Measurements from ENCODE around the gene MOB2.
"Not testable (repeated sequence)": the region's sequence is repeated elsewhere in the genome, so short reads cannot be mapped to it uniquely, and the experiment has no call there.

Gene MOB2

DNA sequence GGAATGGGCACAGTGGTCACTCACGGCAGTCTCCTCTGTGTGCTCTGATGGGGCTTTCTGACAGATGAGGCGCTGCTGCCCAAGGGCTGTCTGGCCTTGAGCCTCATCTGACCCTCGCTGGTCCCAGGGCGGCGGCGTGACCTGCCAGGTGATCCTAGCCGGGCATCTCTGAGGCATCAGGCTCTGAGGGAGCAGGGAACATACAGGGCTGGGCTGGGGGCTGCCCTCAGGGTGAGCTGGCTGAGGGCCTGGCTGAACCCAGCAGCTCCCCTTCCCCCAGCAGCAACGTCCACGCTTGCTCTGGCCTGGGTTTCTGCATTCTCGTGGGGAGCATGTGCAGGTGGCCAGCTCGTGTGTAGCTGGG is 47.6 kb downstream of the MOB2 start:
- POLR2A ChIA-PET = no interaction called here
- CTCF ChIA-PET = interaction anchor here (0.5 kb wide), 1 partner anchor 214 kb away, joined by 3 read pairs; no protein-coding TSS in a partner anchor
- DNase-seq (ENCODE audit: extremely low spot score) = no peak
- no peak for TF ChIP-seq LEF1 (IDR thresholded peaks at IDR 0.05; ENCODE audit: borderline replicate concordance)
- TF ChIP-seq NFRKB (IDR thresholded peaks at IDR 0.05) = no peak
- TF ChIP-seq ELF4 (IDR thresholded peaks at IDR 0.05) = no peak
- TF ChIP-seq ZNF384 (IDR thresholded peaks at IDR 0.05) = no peak
- no peak for TF ChIP-seq ARNT (IDR thresholded peaks at IDR 0.05)
- no peak for TF ChIP-seq L3MBTL2 (conservative IDR thresholded peaks at IDR 0.05)
- TF ChIP-seq, protein P1, sequence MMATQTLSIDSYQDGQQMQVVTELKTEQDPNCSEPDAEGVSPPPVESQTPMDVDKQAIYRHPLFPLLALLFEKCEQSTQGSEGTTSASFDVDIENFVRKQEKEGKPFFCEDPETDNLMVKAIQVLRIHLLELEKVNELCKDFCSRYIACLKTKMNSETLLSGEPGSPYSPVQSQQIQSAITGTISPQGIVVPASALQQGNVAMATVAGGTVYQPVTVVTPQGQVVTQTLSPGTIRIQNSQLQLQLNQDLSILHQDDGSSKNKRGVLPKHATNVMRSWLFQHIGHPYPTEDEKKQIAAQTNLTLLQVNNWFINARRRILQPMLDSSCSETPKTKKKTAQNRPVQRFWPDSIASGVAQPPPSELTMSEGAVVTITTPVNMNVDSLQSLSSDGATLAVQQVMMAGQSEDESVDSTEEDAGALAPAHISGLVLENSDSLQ (IDR thresholded peaks at IDR 0.05) = no peak
- TF ChIP-seq FOXA1 (IDR thresholded peaks at IDR 0.05) = no peak
- TF ChIP-seq HDGF (IDR thresholded peaks at IDR 0.05; ENCODE audit: borderline replicate concordance) = no peak
- no peak for TF ChIP-seq TARDBP (IDR thresholded peaks at IDR 0.05)
- TF ChIP-seq SP1 (IDR thresholded peaks at IDR 0.05) = no peak
- no peak for TF ChIP-seq FOXM1 (IDR thresholded peaks at IDR 0.05; ENCODE audit: borderline replicate concordance)
- TF ChIP-seq CTBP1 (IDR thresholded peaks at IDR 0.05; ENCODE audit: borderline replicate concordance) = no peak
- TF ChIP-seq SUZ12 (IDR thresholded peaks at IDR 0.05) = no peak
- TF ChIP-seq FOXK2 (IDR thresholded peaks at IDR 0.05) = no peak
- no peak for TF ChIP-seq BHLHE40 (IDR thresholded peaks at IDR 0.05; ENCODE audit: borderline replicate concordance)

DNA sequence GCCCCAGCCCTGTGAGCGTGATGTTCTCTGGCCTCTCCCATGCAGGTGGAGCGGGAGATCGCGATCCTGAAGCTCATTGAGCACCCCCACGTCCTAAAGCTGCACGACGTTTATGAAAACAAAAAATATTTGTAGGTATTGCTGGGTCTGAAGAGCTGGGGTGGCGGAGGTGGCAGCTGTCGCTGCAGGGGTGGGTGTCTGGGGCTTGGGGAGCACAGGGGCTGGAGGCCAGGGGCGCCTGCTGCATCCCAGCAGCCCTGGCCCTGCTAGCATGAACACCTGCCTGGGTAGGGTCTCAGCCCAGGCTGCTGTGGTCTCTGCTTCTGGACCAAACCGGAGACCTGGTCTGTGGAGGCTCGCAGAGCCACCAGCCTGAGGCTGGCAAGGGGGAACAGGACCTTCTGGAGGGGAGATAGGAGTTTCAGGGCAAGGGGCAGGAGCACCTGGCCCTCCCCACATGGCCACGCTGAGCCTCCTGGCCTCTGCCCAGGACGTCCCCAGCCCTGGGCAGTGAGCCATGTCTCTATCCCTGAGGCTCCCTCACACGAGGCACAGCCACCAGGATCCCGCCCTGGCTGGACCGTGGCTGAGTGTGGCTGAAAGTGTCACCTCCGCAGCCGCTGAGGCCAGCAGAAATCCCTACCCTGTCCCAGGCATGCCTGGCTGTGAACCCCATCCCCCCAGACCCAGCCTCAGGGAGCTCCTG is 48.2 kb downstream of the MOB2 start:
- CTCF ChIA-PET = interaction anchor here (0.7 kb wide), 1 partner anchor 99 kb away, joined by 4 read pairs; no protein-coding TSS in a partner anchor
- DNase-seq (ENCODE audit: extremely low spot score) = no peak
- TF ChIP-seq BHLHE40 (IDR thresholded peaks at IDR 0.05; ENCODE audit: borderline replicate concordance) (no peak), LEF1 (IDR thresholded peaks at IDR 0.05; ENCODE audit: borderline replicate concordance) (no peak)
- POLR2A ChIA-PET = no interaction called here

DNA sequence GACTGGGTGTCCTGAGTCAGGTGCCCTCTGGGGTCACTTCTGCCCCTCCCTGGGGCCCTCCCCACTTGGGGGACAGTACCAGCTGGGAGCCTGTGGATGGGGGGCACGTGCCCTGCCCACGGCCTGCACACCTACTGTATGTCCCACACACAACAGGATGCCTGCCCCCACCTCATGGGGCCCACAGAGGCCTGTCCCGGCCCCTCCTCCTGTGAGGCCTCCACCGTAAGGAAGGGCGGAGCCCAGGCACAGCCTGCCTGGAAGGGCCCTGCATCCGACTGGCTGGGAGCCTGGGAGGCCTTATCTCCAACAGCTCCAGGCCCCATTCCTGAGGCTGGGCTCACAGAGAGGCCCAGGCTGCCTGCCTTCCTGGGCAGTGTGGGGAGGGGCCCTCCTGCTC is 49.1 kb downstream of the MOB2 start:
- ChIA-PET CTCF (interaction anchor here (0.7 kb wide), 1 partner anchor 99 kb away, joined by 4 read pairs; no protein-coding TSS in a partner anchor), POLR2A (no interaction called here)
- no peak for TF ChIP-seq TARDBP (IDR thresholded peaks at IDR 0.05)
- peak; percentile 44 for DNase-seq (ENCODE audit: extremely low spot score)

DNA sequence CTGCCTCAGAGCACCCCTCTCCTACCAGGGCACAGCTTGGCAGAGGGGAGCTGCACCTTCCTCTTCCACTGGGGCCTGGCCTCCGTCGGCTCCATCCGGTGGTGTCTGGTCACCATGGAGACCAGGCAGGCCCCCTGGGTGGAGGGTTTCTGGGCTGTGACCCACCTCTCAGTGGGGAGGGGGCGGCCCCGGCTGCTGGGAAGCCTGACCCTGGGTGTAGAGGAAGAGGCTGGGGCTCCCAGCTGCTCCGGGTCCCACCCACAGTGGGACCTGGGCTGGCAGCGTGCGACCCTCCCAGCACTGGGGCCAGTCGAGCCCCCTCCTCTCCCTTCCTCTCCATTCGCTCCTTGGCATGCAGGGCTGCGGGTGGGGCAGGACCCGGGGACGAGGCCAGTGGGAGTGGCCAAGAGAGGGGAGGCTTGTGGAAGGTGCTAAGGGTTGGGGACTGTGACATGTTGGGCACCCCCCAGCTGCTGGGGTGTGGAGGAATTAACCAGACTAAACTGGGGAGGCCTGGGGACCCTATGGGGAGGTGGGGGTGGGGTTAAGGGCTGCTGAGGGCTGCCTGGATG is 50.0 kb downstream of the MOB2 start:
- POLR2A ChIA-PET = no interaction called here
- CTCF ChIA-PET = interaction anchor here (0.6 kb wide), 1 partner anchor 169 kb away, joined by 3 read pairs; no protein-coding TSS in a partner anchor
- DNase-seq (ENCODE audit: extremely low spot score) = no peak
- no peak for TF ChIP-seq SUZ12 (IDR thresholded peaks at IDR 0.05)
- no peak for TF ChIP-seq L3MBTL2 (conservative IDR thresholded peaks at IDR 0.05)
- TF ChIP-seq BHLHE40 (IDR thresholded peaks at IDR 0.05; ENCODE audit: borderline replicate concordance) = no peak

DNA sequence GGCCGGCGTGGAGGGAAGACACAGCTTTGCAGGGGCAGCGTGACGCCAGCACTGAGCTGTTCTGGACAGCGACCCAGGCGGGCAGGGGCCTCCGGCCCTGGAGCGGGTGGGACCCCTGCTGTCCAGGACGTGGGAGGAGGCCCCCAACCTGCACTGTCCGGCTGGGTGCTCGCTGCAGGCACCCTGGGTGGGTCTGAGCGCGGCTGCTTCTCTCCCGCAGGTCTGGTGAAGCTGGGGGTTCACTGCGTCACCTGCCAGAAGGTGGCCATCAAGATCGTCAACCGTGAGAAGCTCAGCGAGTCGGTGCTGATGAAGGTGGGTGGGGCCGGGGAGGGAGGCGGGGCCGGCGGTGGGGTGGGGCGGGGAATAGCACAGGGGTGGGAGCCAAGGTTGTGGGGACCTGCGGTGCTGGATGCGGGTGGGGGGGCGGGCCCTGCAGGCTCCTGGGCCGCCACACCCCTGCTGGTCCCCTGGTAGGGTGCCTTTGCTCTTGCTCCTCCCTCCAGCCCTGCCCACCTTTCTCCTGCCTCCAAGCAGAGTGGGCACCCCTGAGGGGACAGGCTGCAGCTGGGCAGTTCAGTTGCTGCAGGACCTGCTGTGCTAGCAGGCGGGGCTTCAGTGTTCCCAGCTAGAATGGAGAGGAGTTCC is 50.6 kb downstream of the MOB2 start:
- DNase-seq (ENCODE audit: extremely low spot score) = peak; percentile 32
- TF ChIP-seq ARNT (IDR thresholded peaks at IDR 0.05) = no peak
- TF ChIP-seq SP1 (IDR thresholded peaks at IDR 0.05) = no peak
- no peak for TF ChIP-seq TARDBP (IDR thresholded peaks at IDR 0.05)
- ChIA-PET POLR2A (no interaction called here), CTCF (interaction anchor here (0.6 kb wide), 1 partner anchor 169 kb away, joined by 3 read pairs; no protein-coding TSS in a partner anchor)

DNA sequence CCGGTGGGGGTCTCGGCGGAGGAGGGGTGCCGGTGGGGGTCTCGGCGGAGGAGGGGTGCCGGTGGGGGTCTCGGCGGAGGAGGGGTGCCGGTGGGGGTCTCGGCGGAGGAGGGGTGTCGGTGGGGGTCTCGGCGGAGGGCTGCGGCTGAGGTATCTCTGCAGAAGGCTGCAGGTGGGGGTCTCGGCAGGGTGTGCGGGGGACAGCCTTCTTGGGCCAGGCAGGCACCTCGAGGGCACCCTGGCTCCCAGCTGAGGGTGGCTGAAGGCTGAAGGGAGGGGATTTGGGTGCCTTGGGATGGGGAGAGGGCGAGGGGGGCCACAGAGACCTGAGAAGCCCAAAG is 51.1 kb downstream of the MOB2 start:
- POLR2A ChIA-PET; DNase-seq (ENCODE audit: extremely low spot score); CTCF ChIA-PET: not testable (repeated sequence)

DNA sequence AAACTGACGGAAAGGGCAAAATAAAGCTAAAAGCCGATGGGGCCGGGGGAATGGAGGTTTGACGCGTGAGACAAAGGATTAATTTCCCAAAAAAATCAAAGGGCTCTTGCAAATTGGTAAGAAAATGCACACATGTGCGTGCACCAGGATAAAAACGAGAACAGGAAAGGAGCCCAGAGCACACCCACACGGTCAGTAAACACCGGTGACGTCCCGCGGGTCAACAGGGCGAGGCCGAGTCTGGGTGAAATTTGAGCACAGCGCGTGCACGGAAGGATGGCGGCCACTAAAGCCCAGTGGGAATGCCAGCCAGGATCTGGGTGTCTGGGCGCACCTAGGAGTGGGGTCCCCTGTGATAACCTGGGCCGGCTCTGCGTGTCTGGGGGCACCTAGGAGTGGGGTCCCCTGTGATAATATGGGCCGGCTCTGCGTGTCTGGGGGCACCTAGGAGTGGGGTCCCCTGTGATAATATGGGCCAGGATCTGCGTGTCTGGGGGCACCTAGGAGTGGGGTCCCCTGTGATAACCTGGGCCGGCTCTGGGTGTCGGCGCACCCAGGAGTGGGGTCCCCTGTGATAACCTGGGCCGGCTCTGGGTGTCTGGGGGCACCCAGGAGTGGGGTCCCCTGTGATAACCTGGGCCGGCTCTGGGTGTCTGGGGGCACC is 52.5 kb downstream of the MOB2 start:
- TF ChIP-seq ZNF384 (IDR thresholded peaks at IDR 0.05) (no peak), SP1 (IDR thresholded peaks at IDR 0.05) (no peak), ARNT (IDR thresholded peaks at IDR 0.05) (no peak), BHLHE40 (IDR thresholded peaks at IDR 0.05; ENCODE audit: borderline replicate concordance) (no peak), FOXA1 (IDR thresholded peaks at IDR 0.05) (no peak), SUZ12 (IDR thresholded peaks at IDR 0.05) (no peak), NFRKB (IDR thresholded peaks at IDR 0.05) (no peak), LEF1 (IDR thresholded peaks at IDR 0.05; ENCODE audit: borderline replicate concordance) (no peak), FOXM1 (IDR thresholded peaks at IDR 0.05; ENCODE audit: borderline replicate concordance) (no peak), HDGF (IDR thresholded peaks at IDR 0.05; ENCODE audit: borderline replicate concordance) (no peak), TARDBP (IDR thresholded peaks at IDR 0.05) (no peak), CTBP1 (IDR thresholded peaks at IDR 0.05; ENCODE audit: borderline replicate concordance) (no peak), FOXK2 (IDR thresholded peaks at IDR 0.05) (no peak), ELF4 (IDR thresholded peaks at IDR 0.05) (no peak), L3MBTL2 (conservative IDR thresholded peaks at IDR 0.05) (no peak)
- TF ChIP-seq, protein P1 (IDR thresholded peaks at IDR 0.05) = no peak
- DNase-seq (ENCODE audit: extremely low spot score) = no peak
- ChIA-PET CTCF (no interaction called here), POLR2A (no interaction called here)

Measured in HEK293T (cell line).